GM12878 (cell line): ENCODE measurements around the gene TMEM181. TPM values are rescaled to one million over a fixed set of nuclear protein-coding genes. Genes with fewer than 3 reads are reported as not detected.

Source experiments
- ATAC-seq: fragments of 200-7000 bp; cut with Tn5 transposase; 3 replicates; pipeline ENCODE4 v1.9.1; 2020; ENCODE audit warnings: mild to moderate bottlenecking, moderate library complexity
- BruUV-seq: library from RNA; stranded (reverse); fragments of 400-500 nt; replicated peaks from 2 replicates; lab custom pipeline; 2021; lab: Mats Ljungman, UMichigan
- CTCF ChIA-PET: fragments of 300-600 bp; sonication (Branson Sonifier 250); formaldehyde crosslinking; extraction: SDS; loops from one replicate; lab custom pipeline; 2021; ENCODE audit warnings: inconsistent platforms; lab: Yijun Ruan, JAX
- POLR2A ChIA-PET: fragments of 350-600 bp; formaldehyde crosslinking; extraction: SDS; loops from one replicate; lab custom pipeline; 2021; ENCODE audit warnings: inconsistent platforms; lab: Charles Lee
- RAD21 ChIA-PET: fragments of 300-600 bp; sonication (Branson Sonifier 250); formaldehyde crosslinking; loops from one replicate; lab custom pipeline; 2023; ENCODE audit warnings: antibody characterized with exemption; ENCODE audit not compliant: unreplicated experiment; lab: Charles Lee
- SMC1A ChIA-PET: fragments of 300-600 bp; sonication (Branson Sonifier 250); formaldehyde crosslinking; loops from one replicate; lab custom pipeline; 2023; ENCODE audit not compliant: unreplicated experiment, uncharacterized antibody; lab: Charles Lee
- DNase-seq: peaks from one replicate; pipeline ENCODE4 v3.0.0-alpha.2; 2011; ENCODE audit warnings: low read depth, low spot score
- FAIRE-seq: peaks from 3 replicates; lab custom pipeline; 2011; peaks lifted over from hg19 to GRCh38; lab: Jason Lieb, UNC
- H2AFZ ChIP-seq: 2 replicates; pipeline ENCODE4 v1.6.0; 2011; ENCODE audit warnings: low read depth, low read length, control low read depth; ENCODE audit not compliant: control insufficient read depth
- H3K27ac ChIP-seq: 2 replicates; pipeline ENCODE4 v1.5.1; 2011; ENCODE audit warnings: control low read depth; ENCODE audit not compliant: control insufficient read depth, insufficient read depth
- H3K27me3 ChIP-seq, 2 experiments: replicated peaks in 1 of 2; 2 replicates each; pipeline versions ENCODE4 v1.6.0 to v1.6.1; 2011; ENCODE audit warnings: low read length in 1 of 2; ENCODE audit not compliant: control insufficient read depth in 2 of 2, insufficient read depth in 2 of 2
- H3K36me3 ChIP-seq, 2 experiments: 2 replicates each; pipeline ENCODE4 v1.5.1; 2011; ENCODE audit warnings: low read length in 1 of 2; ENCODE audit not compliant: control insufficient read depth in 2 of 2, insufficient read depth in 2 of 2
- H3K4me1 ChIP-seq: 2 replicates; pipeline ENCODE4 v1.6.1; 2011; ENCODE audit warnings: mild to moderate bottlenecking, low read length, moderate library complexity, mixed read lengths; ENCODE audit not compliant: control insufficient read depth, insufficient read depth
- H3K4me2 ChIP-seq: 2 replicates; pipeline ENCODE4 v1.6.0; 2011; ENCODE audit warnings: control low read depth; ENCODE audit not compliant: control insufficient read depth, insufficient read depth
- H3K4me3 ChIP-seq: fragments of 200-600 bp; sonication (generic); 2 replicates; pipeline ENCODE4 v1.5.1; 2016
- H3K79me2 ChIP-seq: 2 replicates; pipeline ENCODE4 v1.6.0; 2011; ENCODE audit warnings: low read length; ENCODE audit not compliant: control insufficient read depth, insufficient read depth
- H3K9ac ChIP-seq: 2 replicates; pipeline ENCODE4 v1.8.0; 2011; ENCODE audit warnings: low read length, control low read depth, mixed read lengths; ENCODE audit not compliant: control insufficient read depth, insufficient read depth
- H3K9me3 ChIP-seq: replicated peaks from 3 replicates; pipeline ENCODE4 v1.5.1; 2011; ENCODE audit warnings: mild to moderate bottlenecking, low read length; ENCODE audit not compliant: control insufficient read depth, insufficient read depth
- H4K20me1 ChIP-seq: 2 replicates; pipeline ENCODE4 v1.6.0; 2011; ENCODE audit not compliant: control insufficient read depth, insufficient read depth
- E2F4 ChIP-seq: IDR thresholded peaks from 2 replicates; pipeline ENCODE4 v1.6.1; 2012; ENCODE audit warnings: low read depth, low read length, improper control_type of control experiment
- EED ChIP-seq: sonication (generic); IDR thresholded peaks from 2 replicates; pipeline ENCODE4 v1.6.1; 2016; ENCODE audit warnings: antibody characterized with exemption, low read depth
- ETV6 ChIP-seq, 2 experiments: fragments of 450-650 bp in 1 of 2; IDR thresholded peaks in 1 of 2; conservative IDR thresholded peaks in 1 of 2; 2 replicates each; pipeline ENCODE4 v1.6.1; 2014; ENCODE audit warnings: antibody characterized with exemption in 1 of 2, borderline replicate concordance in 1 of 2, low read depth in 1 of 2, mild to moderate bottlenecking in 1 of 2, moderate library complexity in 1 of 2
- IKZF1 ChIP-seq: fragments of 450-650 bp; conservative IDR thresholded peaks from 2 replicates; pipeline ENCODE4 v1.6.1; 2017; ENCODE audit warnings: antibody characterized with exemption, mild to moderate bottlenecking
- JUND ChIP-seq: IDR thresholded peaks from 2 replicates; pipeline ENCODE4 v1.6.1; 2012; ENCODE audit warnings: low read depth, mild to moderate bottlenecking, low read length, improper control_type of control experiment, moderate library complexity
- MYB ChIP-seq: fragments of 150-350 bp; IDR thresholded peaks from 2 replicates; pipeline ENCODE4 v1.6.1; 2014; ENCODE audit warnings: mild to moderate bottlenecking, low read depth, low read length, borderline replicate concordance
- NFYA ChIP-seq: IDR thresholded peaks from 2 replicates; pipeline ENCODE4 v1.6.1; 2011; ENCODE audit warnings: low read depth, mild to moderate bottlenecking, low read length, improper control_type of control experiment, borderline replicate concordance
- NKRF ChIP-seq: fragments of 450-650 bp; conservative IDR thresholded peaks from 2 replicates; pipeline ENCODE4 v1.6.1; 2017; ENCODE audit warnings: mild to moderate bottlenecking, moderate library complexity
- NR2C1 ChIP-seq: fragments of 450-650 bp; IDR thresholded peaks from 2 replicates; pipeline ENCODE4 v1.6.1; 2017; ENCODE audit warnings: antibody characterized with exemption, mild to moderate bottlenecking, moderate library complexity
- SMAD1 ChIP-seq: fragments of 450-650 bp; IDR thresholded peaks from 2 replicates; pipeline ENCODE4 v1.6.1; 2018; ENCODE audit warnings: mild to moderate bottlenecking, low read depth; ENCODE audit not compliant: partially characterized antibody
- WRNIP1 ChIP-seq: IDR thresholded peaks from 2 replicates; pipeline ENCODE4 v1.6.1; 2011; ENCODE audit warnings: low read depth, low read length, improper control_type of control experiment, borderline replicate concordance
- WGBS: methylation state at CpG from one replicate; pipeline ENCODE4 v1.1.6; 2016; ENCODE audit warnings: low lambda C conversion rate; ENCODE audit not compliant: insufficient replicate concordance, insufficient coverage; ENCODE audit errors: missing lambda C conversion rate; 5-methylcytosine and 5-hydroxymethylcytosine counted together
- in situ Hi-C: fragments of 300-500 bp; cut with MboI; formaldehyde crosslinking; loops from 9 replicates; pipeline ENCODE4 v1.14.3; 2018; ENCODE audit warnings: mixed read lengths
- intact Hi-C: fragments of 100-400 bp; cut with micrococcal nuclease; formaldehyde crosslinking; loops from one replicate; pipeline ENCODE4 v1.14.2; 2022; ENCODE audit not compliant: unreplicated experiment
- polyA plus RNA-seq, 11 experiments: library from polyadenylated mRNA; depleted of rRNA in 4 of 11; unstranded in 6 of 11; stranded (reverse) in 5 of 11; fragments of >200 nt; fragmentation: Nextera tagmentation in 4 of 11; fragmentation: Illumina TruSeq in 1 of 11; extraction: Ambion mirVana in 4 of 11; extraction: Trizol in 1 of 11; gene quantifications; 1 replicate in 1 of 11; 2 replicates in 10 of 11; pipeline versions ENCODE4 v1.2.1 to v1.2.3, GENCODE V29; 2011 to 2016; ENCODE audit warnings: inconsistent platforms in 2 of 11, missing spikeins in 2 of 11, low read depth in 1 of 11
- total RNA-seq, 4 experiments: library from RNA; depleted of rRNA in 3 of 4; stranded (reverse); fragments of >200 nt in 3 of 4; fragmentation: Illumina TruSeq in 1 of 4; extraction: Trizol in 1 of 4; gene quantifications; 2 replicates each; pipeline versions ENCODE4 v1.2.1 to v1.2.3, GENCODE V29; 2013 to 2021
- TF ChIP-seq, protein P1 (sequence below): fragments of 450-650 bp; formaldehyde crosslinking; IDR thresholded peaks from 2 replicates; pipeline ENCODE4 v1.4.0; 2020; ENCODE audit warnings: mild to moderate bottlenecking, moderate library complexity
- TF ChIP-seq, protein P2 (sequence below): IDR thresholded peaks from 2 replicates; pipeline ENCODE4 v1.6.1; 2011; ENCODE audit warnings: mild to moderate bottlenecking, low read depth, low read length, moderate library complexity; ENCODE audit not compliant: insufficient replicate concordance

The TMEM181 gene
- total and polyA plus RNA-seq, 10 of the 15 experiments (the other 5 are each of a cell fraction or from before 2014, with no cell fraction given) = 1.5 to 7.9 (median 5.2) TPM

- no peaks in the 10 kb centered on the region for H3K9me3 ChIP-seq
- ChIA-PET POLR2A (interaction anchor here (0.6 to 2.2 kb wide), 7 partner anchors 9 to 355 kb away, joined by 3 to 20 read pairs (median 4); partner anchors contain the start of gene RSPH3), SMC1A (interaction anchor here (0.8 to 5.4 kb wide), 10 partner anchors 9 to 426 kb away, joined by 3 to 41 read pairs (median 4); no protein-coding TSS in a partner anchor), CTCF (interaction anchor here (0.7 to 2.8 kb wide), 13 partner anchors 9 to 466 kb away, joined by 3 to 23 read pairs (median 5); no protein-coding TSS in a partner anchor), RAD21 (interaction anchor here (0.5 to 3.4 kb wide), 17 partner anchors 9 to 499 kb away, joined by 3 to 28 read pairs (median 4); no protein-coding TSS in a partner anchor)
- H3K4me1 ChIP-seq = peaks cover 26% of the 10 kb centered on the region
- no peaks in the 10 kb centered on the region for H3K27me3 ChIP-seq
- peaks cover 33% of the 10 kb centered on the region for H3K79me2 ChIP-seq
- H3K4me2 ChIP-seq = peak within 1 kb of the TSS; percentile 92
- peak within 1 kb of the TSS; percentile 87 for H3K9ac ChIP-seq
- ATAC-seq (peak; percentile 71), FAIRE-seq (no peak), DNase-seq (peak; percentile 71)
- H3K36me3 ChIP-seq = no peaks in the 10 kb centered on the region
- H3K4me3 ChIP-seq = peak within 1 kb of the TSS; percentile 81
- intact Hi-C loops = loop anchor here (5.0 kb wide), 3 partner anchors 48 to 173 kb away; partner anchors contain the start of gene EZR
- peak within 1 kb of the TSS; percentile 86 for H2AFZ ChIP-seq
- WGBS = under 1% methylated on average over 78 of the region's 81 CpGs
- H4K20me1 ChIP-seq = no peaks in the 10 kb centered on the region
- in situ Hi-C loops = no loop called here
- BruUV-seq = TSS peak; percentile 72
- H3K27ac ChIP-seq = peak within 1 kb of the TSS; percentile 82
- TF ChIP-seq, protein P1, sequence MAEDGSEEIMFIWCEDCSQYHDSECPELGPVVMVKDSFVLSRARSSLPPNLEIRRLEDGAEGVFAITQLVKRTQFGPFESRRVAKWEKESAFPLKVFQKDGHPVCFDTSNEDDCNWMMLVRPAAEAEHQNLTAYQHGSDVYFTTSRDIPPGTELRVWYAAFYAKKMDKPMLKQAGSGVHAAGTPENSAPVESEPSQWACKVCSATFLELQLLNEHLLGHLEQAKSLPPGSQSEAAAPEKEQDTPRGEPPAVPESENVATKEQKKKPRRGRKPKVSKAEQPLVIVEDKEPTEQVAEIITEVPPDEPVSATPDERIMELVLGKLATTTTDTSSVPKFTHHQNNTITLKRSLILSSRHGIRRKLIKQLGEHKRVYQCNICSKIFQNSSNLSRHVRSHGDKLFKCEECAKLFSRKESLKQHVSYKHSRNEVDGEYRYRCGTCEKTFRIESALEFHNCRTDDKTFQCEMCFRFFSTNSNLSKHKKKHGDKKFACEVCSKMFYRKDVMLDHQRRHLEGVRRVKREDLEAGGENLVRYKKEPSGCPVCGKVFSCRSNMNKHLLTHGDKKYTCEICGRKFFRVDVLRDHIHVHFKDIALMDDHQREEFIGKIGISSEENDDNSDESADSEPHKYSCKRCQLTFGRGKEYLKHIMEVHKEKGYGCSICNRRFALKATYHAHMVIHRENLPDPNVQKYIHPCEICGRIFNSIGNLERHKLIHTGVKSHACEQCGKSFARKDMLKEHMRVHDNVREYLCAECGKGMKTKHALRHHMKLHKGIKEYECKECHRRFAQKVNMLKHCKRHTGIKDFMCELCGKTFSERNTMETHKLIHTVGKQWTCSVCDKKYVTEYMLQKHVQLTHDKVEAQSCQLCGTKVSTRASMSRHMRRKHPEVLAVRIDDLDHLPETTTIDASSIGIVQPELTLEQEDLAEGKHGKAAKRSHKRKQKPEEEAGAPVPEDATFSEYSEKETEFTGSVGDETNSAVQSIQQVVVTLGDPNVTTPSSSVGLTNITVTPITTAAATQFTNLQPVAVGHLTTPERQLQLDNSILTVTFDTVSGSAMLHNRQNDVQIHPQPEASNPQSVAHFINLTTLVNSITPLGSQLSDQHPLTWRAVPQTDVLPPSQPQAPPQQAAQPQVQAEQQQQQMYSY = no peak
- TF ChIP-seq NKRF = peak; percentile 79; the same call in 1 of the 2 replicates
- peak; percentile 82 for TF ChIP-seq IKZF1
- no peak for TF ChIP-seq E2F4
- no peak for TF ChIP-seq WRNIP1
- no peak for TF ChIP-seq NFYA
- no peak for TF ChIP-seq EED
- TF ChIP-seq SMAD1 = no peak
- TF ChIP-seq, protein P2, sequence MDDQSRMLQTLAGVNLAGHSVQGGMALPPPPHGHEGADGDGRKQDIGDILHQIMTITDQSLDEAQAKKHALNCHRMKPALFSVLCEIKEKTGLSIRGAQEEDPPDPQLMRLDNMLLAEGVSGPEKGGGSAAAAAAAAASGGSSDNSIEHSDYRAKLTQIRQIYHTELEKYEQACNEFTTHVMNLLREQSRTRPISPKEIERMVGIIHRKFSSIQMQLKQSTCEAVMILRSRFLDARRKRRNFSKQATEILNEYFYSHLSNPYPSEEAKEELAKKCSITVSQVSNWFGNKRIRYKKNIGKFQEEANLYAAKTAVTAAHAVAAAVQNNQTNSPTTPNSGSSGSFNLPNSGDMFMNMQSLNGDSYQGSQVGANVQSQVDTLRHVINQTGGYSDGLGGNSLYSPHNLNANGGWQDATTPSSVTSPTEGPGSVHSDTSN = no peak
- 0 out of 2 replicates have a peak, but pooled peaks have one; percentile 17 for TF ChIP-seq NR2C1
- TF ChIP-seq JUND = no peak
- TF ChIP-seq ETV6 (conservative IDR thresholded peaks at IDR 0.05 in 1 of 2, IDR thresholded peaks at IDR 0.05 in 1 of 2; ENCODE audit: borderline replicate concordance in 1 of 2, low read depth in 1 of 2) = no peak; a peak in 1 of 4 replicates
- TF ChIP-seq MYB = no peak
Observed at GRCh38 chr6:158644231-158645063, 84.6 kb downstream of the TMEM181 start, which contains the start of gene DYNLT1. Gene DYNLT1, minus strand, starts transcription at chr6:158644743. Its CDS starts 35 bp downstream, at chr6:158644708.
